Measurements from ENCODE around the gene KCTD7.

DNA sequence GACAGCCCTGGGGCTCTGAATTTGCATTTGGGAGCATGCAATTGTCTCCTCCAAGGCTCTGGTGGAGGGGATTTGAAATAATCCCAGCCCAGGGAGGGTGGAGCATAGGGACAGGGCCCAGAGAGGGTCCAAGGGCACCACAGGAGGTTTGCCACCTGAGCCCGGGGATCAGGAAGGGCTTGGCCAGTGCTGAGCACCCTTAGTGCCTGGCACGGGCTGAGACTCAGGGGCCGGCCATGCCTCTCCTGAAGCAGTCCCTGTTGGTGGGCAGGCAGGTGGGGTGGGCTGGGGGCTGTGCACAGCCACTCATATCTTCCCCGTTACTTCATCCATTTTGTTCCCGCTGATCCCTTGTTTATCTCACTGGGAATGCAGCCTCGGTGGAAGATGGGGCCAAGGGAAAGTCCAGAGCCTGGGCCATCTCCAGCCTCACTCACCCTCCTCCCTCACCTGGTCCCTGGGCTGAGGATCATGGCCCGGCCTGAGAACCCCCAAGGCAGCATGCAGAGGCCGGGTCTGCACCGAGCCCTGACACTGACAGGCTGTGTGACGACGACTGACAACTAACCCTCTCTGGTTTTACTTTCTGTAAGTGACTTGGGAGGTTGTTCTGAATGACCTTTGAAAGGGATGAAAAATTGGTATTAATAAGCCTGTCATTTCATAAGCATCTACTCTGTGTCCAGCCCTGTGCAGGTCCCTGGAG lies 38.5 kb downstream of the KCTD7 start:
- TF ChIP-seq HDGF (IDR thresholded peaks at IDR 0.05; ENCODE audit: borderline replicate concordance) (no peak), SP1 (IDR thresholded peaks at IDR 0.05) (no peak), SUZ12 (IDR thresholded peaks at IDR 0.05) (no peak), ARNT (IDR thresholded peaks at IDR 0.05) (no peak), ZNF384 (IDR thresholded peaks at IDR 0.05) (no peak), FOXK2 (IDR thresholded peaks at IDR 0.05) (no peak), FOXA1 (IDR thresholded peaks at IDR 0.05) (no peak), TARDBP (IDR thresholded peaks at IDR 0.05) (no peak), L3MBTL2 (conservative IDR thresholded peaks at IDR 0.05) (no peak), BHLHE40 (IDR thresholded peaks at IDR 0.05; ENCODE audit: borderline replicate concordance) (no peak), FOXM1 (IDR thresholded peaks at IDR 0.05; ENCODE audit: borderline replicate concordance) (no peak), NFRKB (IDR thresholded peaks at IDR 0.05) (no peak)
- TF ChIP-seq, protein P1, sequence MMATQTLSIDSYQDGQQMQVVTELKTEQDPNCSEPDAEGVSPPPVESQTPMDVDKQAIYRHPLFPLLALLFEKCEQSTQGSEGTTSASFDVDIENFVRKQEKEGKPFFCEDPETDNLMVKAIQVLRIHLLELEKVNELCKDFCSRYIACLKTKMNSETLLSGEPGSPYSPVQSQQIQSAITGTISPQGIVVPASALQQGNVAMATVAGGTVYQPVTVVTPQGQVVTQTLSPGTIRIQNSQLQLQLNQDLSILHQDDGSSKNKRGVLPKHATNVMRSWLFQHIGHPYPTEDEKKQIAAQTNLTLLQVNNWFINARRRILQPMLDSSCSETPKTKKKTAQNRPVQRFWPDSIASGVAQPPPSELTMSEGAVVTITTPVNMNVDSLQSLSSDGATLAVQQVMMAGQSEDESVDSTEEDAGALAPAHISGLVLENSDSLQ (IDR thresholded peaks at IDR 0.05), result no peak

All from HEK293T (cell line).